Tibial nerve (tissue), 3 donors: Measurements from ENCODE around the gene RCAN2.

Experiments used
- CTCF ChIP-seq, 5 experiments: fragments of 200-600 bp in 3 of 5; fragments of 450-650 bp in 2 of 5; sonication (generic) in 3 of 5; IDR thresholded peaks; one replicate each; pipeline ENCODE4 v1.5.1; 2016 to 2019; ENCODE audit warnings: antibody characterized with exemption in 5 of 5, mild to moderate bottlenecking in 3 of 5, moderate library complexity in 2 of 5
- POLR2A ChIP-seq, 2 donors: fragments of 450-650 bp; IDR thresholded peaks; one replicate each; pipeline ENCODE4 v1.6.1; 2017; ENCODE audit warnings: antibody characterized with exemption in 2 of 2, mild to moderate bottlenecking in 2 of 2, moderate library complexity in 2 of 2

- TF ChIP-seq CTCF (IDR thresholded peaks at IDR 0.05) = no peak
- no peak for TF ChIP-seq POLR2A (IDR thresholded peaks at IDR 0.05)
These were observed 275.5 kb downstream of the RCAN2 start for GRCh38 chr6:46215777-46216176.
